Activated T-cell treated with anti-CD3 and anti-CD28 coated beads, Interleukin-2, amount 50 U/mL, for 1 hour (primary cell): ENCODE measurements around the gene MRPL9.

Experiments
- DNase-seq: peaks from one replicate; pipeline ENCODE4 v3.0.0-alpha.2; 2020

The MRPL9 gene

DNA sequence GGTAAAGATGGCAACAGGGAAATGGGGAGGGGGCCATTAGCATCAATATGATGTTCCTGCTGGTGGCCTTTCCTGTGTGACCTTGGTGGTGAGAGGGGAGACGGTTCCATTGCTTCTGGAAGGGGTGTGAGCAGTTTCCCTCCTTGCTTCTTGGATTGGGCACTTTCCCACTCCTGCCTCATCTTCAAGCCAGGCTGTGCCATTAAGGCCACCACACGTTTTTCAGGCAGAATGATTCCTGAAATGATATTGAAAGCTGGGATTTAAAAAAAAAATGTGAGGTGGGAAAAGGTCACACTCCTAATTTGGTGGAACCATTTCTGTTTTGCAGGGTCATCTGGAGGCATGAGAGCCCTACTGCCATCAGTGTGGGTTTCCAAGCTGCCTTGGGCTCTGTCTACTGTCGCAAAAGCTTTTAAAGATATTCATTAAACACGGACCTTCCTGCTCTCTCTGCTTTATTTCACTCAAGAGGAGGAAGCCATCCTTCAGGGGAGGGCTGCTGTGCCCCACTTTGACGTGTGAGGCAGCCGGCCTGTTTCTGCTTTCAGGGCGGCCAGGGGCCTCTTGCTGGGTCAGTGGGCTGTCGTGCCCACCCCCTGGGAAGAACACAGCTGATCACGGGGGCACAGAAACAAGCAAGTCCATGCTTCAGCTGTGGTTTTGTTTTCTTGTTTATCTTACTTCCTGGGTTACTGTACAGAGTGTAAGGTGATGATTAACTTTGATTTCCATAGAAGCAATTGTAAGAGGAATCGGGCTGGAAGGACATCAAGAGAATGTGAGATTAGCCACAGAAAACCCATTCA is 33.9 kb downstream of the MRPL9 start:
- DNase-seq, result no peak

GRCh38 chr1:151728151-151729054 is 34.9 kb downstream of the MRPL9 start:
- DNase-seq, result no peak

- DNase-seq, result no peak
These were observed 39.4 kb downstream of the MRPL9 start for GRCh38 chr1:151723726-151724370.

- no peak for DNase-seq
These were observed 41.3 kb downstream of the MRPL9 start for GRCh38 chr1:151721788-151722510.

DNA sequence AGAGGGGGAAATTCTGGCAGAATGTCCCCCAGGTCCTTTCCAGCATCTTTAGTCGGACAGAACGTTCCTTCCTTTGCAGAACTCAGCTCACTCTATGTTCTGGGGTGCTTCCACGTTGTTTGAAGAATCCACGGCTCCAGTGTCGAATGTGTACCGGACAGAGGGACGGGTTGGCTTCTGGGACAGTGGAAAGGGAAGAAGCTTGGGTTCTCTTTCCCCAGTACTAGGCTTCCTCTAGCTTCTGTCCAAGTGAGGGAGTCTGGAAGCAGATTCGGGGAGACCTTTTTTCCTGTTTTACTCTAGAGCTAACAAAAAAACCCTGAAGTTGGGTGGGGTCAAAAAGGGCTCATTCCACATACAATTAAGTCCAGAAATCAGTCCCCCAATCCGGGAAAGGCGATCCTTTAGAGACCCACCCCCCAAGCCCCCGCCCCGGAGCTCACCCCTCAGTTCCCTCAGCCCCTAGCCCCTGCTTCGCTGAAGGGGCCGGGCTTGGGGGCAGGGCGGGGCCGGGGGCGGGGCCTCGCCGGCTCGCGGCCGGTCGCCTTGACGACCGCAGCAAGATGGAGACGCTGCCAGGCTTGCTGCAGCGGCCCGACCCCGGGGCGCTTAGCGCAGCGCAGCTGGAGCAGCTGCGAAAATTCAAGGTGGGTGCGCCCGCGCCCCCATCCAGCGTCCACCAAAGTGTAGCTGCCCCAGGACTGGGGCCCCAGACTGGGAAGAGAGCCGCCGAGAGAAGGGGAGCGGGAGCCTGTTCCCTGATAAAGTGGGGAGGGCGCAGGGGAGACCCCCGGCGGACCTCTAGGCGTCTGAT is 42.1 kb downstream of the MRPL9 start, which contains the start of gene RIIAD1:
TSS of gene RIIAD1 (plus strand) at position 549 of the 814 bp plus-strand sequence. CDS start at position 564, 15 bp downstream.
- peak; percentile 62 for DNase-seq

DNA sequence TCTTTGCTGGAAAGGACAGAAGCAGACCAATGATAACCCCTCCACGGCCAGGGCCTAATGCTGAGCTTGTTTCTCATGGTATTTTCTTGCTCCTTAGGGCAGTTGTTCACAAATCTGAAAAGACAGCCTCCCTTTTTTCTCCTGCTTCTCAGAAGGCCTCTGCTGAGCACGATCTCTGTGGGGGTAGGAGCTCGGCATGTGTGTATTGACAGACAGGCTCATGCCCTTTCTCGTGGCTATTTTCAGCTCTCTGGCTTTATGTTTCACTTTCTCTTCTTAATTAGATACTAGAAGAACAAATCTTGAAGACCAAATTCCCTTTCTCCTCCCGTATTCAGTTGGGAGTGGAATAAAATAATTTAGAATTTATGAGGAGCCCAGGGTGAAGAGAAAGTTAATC is 42.7 kb downstream of the MRPL9 start:
- DNase-seq, result no peak

DNA sequence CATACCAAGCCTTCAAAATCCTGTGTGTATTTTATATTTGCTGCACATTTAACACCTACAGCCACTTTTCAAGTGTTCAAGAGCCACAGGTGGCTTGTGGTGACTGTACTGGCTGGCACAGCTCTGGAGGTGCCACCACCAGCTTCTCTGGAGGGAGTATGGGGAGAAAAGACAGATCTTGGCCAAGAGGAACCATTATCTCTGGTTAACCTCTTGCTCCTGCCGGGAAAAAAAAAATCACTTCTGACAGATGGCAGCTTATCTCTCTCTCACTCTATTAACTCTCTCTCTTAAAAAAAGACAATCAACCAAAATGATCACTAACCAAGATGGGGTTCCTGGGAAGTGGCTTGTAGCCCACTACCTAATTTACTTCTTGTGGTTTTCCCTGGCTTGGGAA is 43.2 kb downstream of the MRPL9 start:
- DNase-seq, result no peak

- no peak for DNase-seq
These were observed 44.6 kb downstream of the MRPL9 start for GRCh38 chr1:151718666-151719065.

GRCh38 chr1:151718011-151718431 is 45.3 kb downstream of the MRPL9 start:
- DNase-seq, result no peak

- DNase-seq, result peak; percentile 38
These were observed 46.3 kb downstream of the MRPL9 start, which contains the start of gene CELF3 for GRCh38 chr1:151716771-151717631. CELF3 (minus strand) TSS chr1:151716803; CDS start chr1:151716020, 783 bp downstream.

DNA sequence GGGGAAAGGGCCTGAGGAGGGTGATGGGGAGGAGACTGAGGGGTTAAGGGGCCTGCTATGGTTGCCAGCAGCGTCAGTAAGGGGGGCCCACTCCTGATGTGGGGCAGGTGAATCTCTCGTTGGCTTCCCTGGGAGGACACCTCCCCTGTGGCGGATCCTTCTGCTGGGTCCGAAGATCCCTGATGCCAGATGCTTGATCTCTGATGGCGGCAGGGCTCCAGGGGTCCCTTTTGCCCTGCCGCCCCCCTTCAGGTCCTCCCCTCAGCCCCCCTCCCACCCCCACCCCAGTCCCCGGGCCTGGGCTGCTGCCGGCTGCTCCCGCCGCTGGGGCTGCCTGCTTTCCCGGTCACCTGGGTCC is 46.9 kb downstream of the MRPL9 start:
- no peak for DNase-seq

- DNase-seq, result no peak
These were observed 47.4 kb downstream of the MRPL9 start for GRCh38 chr1:151715726-151716404.

DNA sequence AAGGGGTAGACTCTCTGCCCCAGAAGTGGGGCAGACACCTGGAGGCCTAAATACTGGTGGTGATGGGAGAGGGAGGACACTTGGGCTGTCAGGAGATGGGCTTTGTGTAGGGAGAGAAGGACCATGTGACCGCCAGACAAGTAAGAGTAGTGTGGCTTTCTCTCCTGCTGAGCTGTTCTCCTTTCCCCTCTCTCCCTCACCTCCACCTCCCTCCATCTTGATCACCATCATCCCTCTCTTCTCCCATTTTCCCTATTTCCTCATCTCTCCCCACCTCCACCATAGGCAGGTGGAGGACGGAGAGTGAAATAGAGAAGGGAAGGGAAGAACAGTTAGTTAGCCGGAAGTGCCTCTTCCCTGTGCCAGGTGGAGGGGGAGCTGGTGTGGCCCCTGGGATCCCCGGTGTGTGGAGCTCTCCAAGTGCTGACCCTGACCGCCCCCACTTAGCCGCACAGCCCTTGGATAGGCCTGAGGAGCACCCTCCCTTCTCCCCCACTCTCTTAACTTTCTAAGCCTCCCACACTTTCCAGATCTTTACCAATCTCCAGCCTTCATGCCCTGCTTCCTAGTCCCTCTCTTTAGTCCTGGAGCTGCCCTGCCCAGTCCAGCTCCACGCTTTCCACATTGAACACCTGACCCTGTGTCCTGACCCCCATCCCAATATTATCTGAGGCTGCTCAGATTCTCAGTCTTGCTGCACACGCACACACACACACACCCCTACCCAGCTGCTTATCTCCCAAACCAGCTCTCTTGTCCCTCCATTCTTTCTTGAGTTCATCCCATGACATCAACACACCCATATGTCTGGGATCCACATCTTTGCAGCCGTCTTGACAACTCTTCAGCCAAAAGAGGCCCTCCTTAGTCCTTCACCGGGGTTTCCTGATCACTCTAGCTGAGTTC is 48.2 kb downstream of the MRPL9 start:
- DNase-seq, result no peak

GRCh38 chr1:151713874-151714273 is 49.4 kb downstream of the MRPL9 start:
- DNase-seq, result no peak

GRCh38 chr1:151713044-151713443 is 50.3 kb downstream of the MRPL9 start:
- DNase-seq, result no peak

DNA sequence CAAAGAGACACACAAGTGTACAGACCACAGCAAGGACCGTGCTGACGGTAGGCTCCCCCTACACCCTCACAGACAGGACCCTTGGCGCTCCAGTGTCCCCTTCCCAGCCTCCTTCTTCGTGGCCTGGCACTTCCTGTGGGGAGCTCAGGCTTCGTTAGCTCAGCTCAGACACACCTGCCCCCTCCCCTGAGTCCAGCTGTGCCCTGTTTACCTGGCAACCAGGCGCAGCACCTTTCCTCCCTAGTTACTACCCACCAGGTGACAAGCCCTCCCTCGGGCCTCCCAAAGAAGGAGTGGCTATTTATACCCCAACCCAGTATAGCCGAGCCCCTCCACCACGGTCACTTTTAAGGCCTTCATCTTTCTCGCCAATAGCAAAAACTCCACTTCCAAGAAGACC is 51.3 kb downstream of the MRPL9 start:
- DNase-seq, result no peak

DNA sequence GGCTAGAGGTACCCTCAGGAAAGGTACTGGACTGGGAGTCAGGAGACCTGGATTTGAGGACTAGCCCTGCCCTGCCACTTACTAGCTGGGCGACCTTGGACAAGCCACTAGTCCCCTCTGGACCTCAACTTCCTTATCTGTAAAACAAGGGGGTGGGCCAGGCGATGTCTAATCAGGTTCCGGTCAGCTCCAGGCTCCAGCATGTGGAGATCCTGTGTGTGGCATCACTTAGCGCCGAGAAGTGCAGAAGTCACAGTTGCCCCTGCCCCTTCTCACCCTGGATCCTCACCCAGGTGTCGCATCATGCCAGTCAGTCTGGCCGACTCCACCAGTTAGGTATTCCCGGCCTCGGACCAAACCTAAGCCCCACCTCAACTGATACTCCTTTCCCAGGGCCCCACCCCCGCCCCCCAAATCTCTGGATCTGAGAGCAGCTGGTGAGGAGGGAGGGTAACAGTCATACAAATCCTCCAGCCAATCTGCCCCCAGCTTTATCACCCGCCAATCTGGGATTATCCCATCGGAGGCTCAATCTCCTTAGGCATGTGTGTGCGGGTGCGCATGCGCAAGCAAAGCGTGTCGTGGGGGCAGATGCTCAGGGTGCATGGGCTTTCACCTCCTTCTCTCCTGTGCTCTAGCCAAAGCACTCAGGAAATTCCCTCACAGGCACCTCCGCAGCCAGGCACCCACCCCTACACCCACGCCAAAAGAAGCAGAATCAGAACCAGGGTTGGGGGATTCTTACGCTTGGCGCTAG is 52.1 kb downstream of the MRPL9 start:
- DNase-seq, result no peak

GRCh38 chr1:151710187-151710840 is 53.0 kb downstream of the MRPL9 start:
- DNase-seq, result peak; percentile 36
